ENCODE data around the gene SKI.

The SKI gene

DNA sequence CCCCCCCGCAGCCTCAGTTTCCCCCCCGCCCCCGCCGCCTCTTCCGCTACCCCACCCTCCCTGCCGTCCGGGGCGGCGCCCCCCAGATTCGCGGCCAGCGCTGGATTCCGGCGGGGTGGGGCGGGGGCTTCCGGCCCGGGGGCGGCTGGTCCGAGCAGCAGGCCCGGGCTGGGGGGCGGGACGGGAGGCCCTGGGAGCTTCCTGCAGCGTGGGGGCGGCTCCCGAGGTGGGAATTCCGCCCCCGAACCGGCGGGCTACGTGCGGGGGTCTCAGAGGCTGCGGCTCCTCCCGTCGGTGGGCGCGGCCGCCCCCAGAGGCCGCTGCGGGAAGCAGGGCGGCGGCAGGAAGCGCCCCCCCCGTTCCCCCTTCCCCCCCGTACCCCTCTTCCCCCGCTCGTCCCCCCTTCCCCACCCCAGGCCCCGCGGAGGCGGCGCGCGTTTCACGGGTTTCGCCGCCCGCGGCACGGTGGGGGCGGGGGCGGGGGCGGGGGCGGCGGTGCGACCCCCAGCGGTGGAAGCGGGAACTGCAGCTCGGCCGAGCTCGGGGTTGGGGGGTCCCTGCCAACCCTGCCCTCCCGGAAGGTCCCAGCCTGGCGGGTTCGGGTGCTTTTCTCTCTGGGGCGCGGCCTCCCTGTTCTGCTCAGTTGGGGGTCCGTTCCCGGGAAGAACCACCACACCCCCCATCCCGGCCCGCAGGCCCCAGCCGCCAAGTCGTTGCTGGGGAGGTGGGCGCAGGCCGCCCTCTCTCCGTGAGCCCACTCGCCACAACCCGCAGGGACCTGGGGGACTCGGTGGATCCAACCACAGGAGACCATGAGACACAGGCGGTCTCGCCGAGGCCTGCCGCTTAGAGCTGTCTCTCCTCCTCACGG, 86.9 kb downstream of the SKI start:
- Histone ChIP-seq H4K20me1 (ENCODE audit: insufficient read depth, low read length) (no peaks in the 10 kb centered on the region), H3K9me3 (ENCODE audit: insufficient read depth, low read length) (no peaks in the 10 kb centered on the region), H2AFZ (ENCODE audit: low read depth, low read length) (no peak overlapping the region; the same call in 1 of the 2 replicates), H3K4me3 (ENCODE audit: low read length) (peak overlapping the region; percentile 78), H3K79me2 (ENCODE audit: low read length) (no peaks in the 10 kb centered on the region), H3K27me3 (ENCODE audit: low read depth, low read length) (no peaks in the 10 kb centered on the region), H3K9ac (ENCODE audit: low read length) (peak overlapping the region; percentile 59; the same call in 1 of the 2 replicates), H3K36me3 (replicated peaks; ENCODE audit: low read depth, low read length) (no peaks in the 10 kb centered on the region), H3K27ac (ENCODE audit: low read length) (no peak overlapping the region), H3K4me1 (ENCODE audit: low read length) (peaks cover 14% of the 10 kb centered on the region), H3K4me2 (ENCODE audit: low read length) (peak overlapping the region; percentile 80)
- TF ChIP-seq, protein P1, sequence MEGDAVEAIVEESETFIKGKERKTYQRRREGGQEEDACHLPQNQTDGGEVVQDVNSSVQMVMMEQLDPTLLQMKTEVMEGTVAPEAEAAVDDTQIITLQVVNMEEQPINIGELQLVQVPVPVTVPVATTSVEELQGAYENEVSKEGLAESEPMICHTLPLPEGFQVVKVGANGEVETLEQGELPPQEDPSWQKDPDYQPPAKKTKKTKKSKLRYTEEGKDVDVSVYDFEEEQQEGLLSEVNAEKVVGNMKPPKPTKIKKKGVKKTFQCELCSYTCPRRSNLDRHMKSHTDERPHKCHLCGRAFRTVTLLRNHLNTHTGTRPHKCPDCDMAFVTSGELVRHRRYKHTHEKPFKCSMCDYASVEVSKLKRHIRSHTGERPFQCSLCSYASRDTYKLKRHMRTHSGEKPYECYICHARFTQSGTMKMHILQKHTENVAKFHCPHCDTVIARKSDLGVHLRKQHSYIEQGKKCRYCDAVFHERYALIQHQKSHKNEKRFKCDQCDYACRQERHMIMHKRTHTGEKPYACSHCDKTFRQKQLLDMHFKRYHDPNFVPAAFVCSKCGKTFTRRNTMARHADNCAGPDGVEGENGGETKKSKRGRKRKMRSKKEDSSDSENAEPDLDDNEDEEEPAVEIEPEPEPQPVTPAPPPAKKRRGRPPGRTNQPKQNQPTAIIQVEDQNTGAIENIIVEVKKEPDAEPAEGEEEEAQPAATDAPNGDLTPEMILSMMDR (IDR thresholded peaks at IDR 0.05; ENCODE audit: low read depth, low read length), result peak; percentile 44
- TF ChIP-seq EZH2phosphoT487 (IDR thresholded peaks at IDR 0.05; ENCODE audit: low read depth), result no peak

DNA sequence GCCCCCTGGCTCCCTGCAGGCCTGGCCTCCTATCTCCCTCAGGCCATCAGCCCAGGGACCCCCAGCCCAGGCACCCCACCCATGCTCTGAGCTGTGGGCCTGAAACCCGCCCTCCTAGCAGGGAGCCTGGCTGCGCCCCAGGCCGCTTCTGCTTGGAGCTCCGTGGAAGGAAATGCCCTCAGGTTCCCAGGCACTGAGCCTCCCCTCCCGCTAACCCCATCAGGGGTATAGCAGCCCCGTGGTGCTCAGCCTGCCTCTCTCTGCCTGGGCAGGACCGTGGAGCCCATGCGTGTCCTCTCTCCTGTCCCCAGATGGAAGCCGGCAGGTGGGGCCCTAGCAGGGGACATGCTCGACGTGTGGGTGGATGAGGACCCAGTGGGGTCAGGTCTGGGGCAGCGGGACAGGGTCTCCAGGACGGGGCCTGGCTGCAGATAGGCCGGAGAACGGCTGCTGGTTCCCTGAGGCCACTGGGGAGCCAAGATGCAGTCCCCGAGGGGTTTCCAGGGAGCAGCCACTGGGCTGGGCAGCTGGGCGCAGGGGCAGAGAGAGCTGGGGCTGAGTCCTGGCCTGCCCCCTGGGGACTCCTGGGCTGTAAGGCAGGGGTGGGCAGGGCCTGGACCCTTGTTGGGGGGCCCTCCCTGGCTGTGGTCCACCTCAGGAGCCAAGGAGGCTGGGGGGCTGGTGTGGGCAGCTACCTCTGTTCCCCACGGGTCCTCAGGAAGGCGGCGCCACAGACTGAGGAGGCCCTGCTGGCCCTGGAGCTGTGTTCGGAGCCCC, 87.7 kb downstream of the SKI start:
- H3K9ac ChIP-seq (ENCODE audit: low read length), result no peak overlapping the region
- H3K27me3 ChIP-seq (ENCODE audit: low read depth, low read length), result no peaks in the 10 kb centered on the region
- H3K79me2 ChIP-seq (ENCODE audit: low read length), result no peaks in the 10 kb centered on the region
- TF ChIP-seq EZH2phosphoT487 (IDR thresholded peaks at IDR 0.05; ENCODE audit: low read depth), result no peak
- TF ChIP-seq, protein P1 (IDR thresholded peaks at IDR 0.05; ENCODE audit: low read depth, low read length), result no peak
- no peak overlapping the region for H2AFZ ChIP-seq (ENCODE audit: low read depth, low read length)
- H3K4me2 ChIP-seq (ENCODE audit: low read length), result peak overlapping the region; percentile 74; the same call in 1 of the 2 replicates
- H3K27ac ChIP-seq (ENCODE audit: low read length), result no peak overlapping the region
- peaks cover 14% of the 10 kb centered on the region for H3K4me1 ChIP-seq (ENCODE audit: low read length)
- H3K9me3 ChIP-seq (ENCODE audit: insufficient read depth, low read length), result no peaks in the 10 kb centered on the region
- H3K4me3 ChIP-seq (ENCODE audit: low read length), result peak overlapping the region; percentile 67
- no peaks in the 10 kb centered on the region for H3K36me3 ChIP-seq (replicated peaks; ENCODE audit: low read depth, low read length)
- H4K20me1 ChIP-seq (ENCODE audit: insufficient read depth, low read length), result no peaks in the 10 kb centered on the region

DNA sequence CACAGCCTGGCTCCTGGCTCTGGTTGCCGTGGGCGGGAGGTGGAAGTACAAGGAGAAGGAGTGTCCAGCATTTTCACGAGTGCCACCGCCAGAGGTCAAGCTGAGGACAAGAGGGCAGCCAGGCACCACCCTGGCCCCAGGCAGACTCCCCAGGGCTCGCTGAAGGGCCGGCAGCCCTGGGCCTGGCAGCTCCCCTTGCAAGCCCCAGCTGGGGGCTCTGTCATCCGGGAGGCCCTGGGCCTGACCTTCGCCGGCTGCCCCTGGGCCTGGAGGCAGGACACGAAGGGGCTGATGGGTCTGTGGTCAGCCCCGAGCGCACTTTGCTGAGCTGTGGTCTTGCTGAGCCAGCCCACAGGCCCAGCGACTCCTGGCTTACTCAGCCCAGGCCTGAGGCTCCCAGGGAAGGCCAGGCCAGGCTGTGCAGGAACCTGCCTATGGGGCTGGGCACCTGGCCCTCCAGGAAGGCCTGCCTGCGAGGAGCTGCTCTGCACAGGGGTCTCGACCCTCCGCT, 88.4 kb downstream of the SKI start:
- Histone ChIP-seq H3K4me3 (ENCODE audit: low read length) (no peak overlapping the region), H3K9me3 (ENCODE audit: insufficient read depth, low read length) (no peaks in the 10 kb centered on the region), H2AFZ (ENCODE audit: low read depth, low read length) (no peak overlapping the region), H4K20me1 (ENCODE audit: insufficient read depth, low read length) (no peaks in the 10 kb centered on the region), H3K27ac (ENCODE audit: low read length) (no peak overlapping the region), H3K79me2 (ENCODE audit: low read length) (no peaks in the 10 kb centered on the region), H3K36me3 (replicated peaks; ENCODE audit: low read depth, low read length) (no peaks in the 10 kb centered on the region), H3K4me1 (ENCODE audit: low read length) (peaks cover 14% of the 10 kb centered on the region), H3K4me2 (ENCODE audit: low read length) (no peak overlapping the region), H3K9ac (ENCODE audit: low read length) (no peak overlapping the region), H3K27me3 (ENCODE audit: low read depth, low read length) (no peaks in the 10 kb centered on the region)
- TF ChIP-seq, protein P1 (IDR thresholded peaks at IDR 0.05; ENCODE audit: low read depth, low read length), result no peak
- no peak for TF ChIP-seq EZH2phosphoT487 (IDR thresholded peaks at IDR 0.05; ENCODE audit: low read depth)

Measured in OCI-LY3 (cell line).